ENCODE measurements around the gene ANGPTL7. TPM values are rescaled to one million over a fixed set of nuclear protein-coding genes. Genes with fewer than 3 reads are reported as not detected.

The ANGPTL7 gene
- total RNA-seq, 1 experiment from 2014 or later, result not detected

- no peak for TF ChIP-seq CTCF (conservative IDR thresholded peaks at IDR 0.05; ENCODE audit: low read depth, low read length)
- TF ChIP-seq EZH2 (IDR thresholded peaks at IDR 0.05; ENCODE audit: borderline replicate concordance, low read depth, low read length, poor library complexity, severe bottlenecking), result no peak
- no TSS peak for BruUV-seq (replicated peaks)
- no peak overlapping the region for H3K27ac ChIP-seq (ENCODE audit: low read depth, low read length, poor library complexity, severe bottlenecking)
- DNase-seq (ENCODE audit: low spot score), result no peak
- H3K36me3 ChIP-seq (ENCODE audit: insufficient read depth, low read length, poor library complexity, severe bottlenecking), result peaks cover 38% of the 10 kb centered on the region
- intact Hi-C loops (cut with micrococcal nuclease; ENCODE audit: unreplicated experiment), result no loop called here
- no peaks in the 10 kb centered on the region for H3K9me3 ChIP-seq (ENCODE audit: low read depth, low read length, poor library complexity, severe bottlenecking)
- CTCF ChIA-PET, result interaction anchor here (0.6 to 0.7 kb wide), 3 partner anchors 24 to 121 kb away, joined by 3 read pairs; no protein-coding TSS in a partner anchor
- POLR2A ChIA-PET (ENCODE audit: low non-redundant PET), result interaction anchor here (0.6 to 0.7 kb wide), 3 partner anchors 10 to 1446 kb away, joined by 3 to 5 read pairs (median 4); no protein-coding TSS in a partner anchor
- H3K4me1 ChIP-seq (ENCODE audit: insufficient read depth, low read length, poor library complexity, severe bottlenecking), result no peaks in the 10 kb centered on the region
- no peak overlapping the region for H3K4me3 ChIP-seq (ENCODE audit: low read depth, low read length, poor library complexity, severe bottlenecking)
- H3K27me3 ChIP-seq (replicated peaks; ENCODE audit: insufficient read depth, low read depth, low read length, poor library complexity), result no peaks in the 10 kb centered on the region
Observed at GRCh38 chr1:11196945-11197344, 7.8 kb downstream of the ANGPTL7 start.

GRCh38 chr1:11197359-11197758 lies 8.2 kb downstream of the ANGPTL7 start:
- Histone ChIP-seq H3K9me3 (ENCODE audit: low read depth, low read length, poor library complexity, severe bottlenecking) (no peaks in the 10 kb centered on the region), H3K36me3 (ENCODE audit: insufficient read depth, low read length, poor library complexity, severe bottlenecking) (peaks cover 35% of the 10 kb centered on the region), H3K27ac (ENCODE audit: low read depth, low read length, poor library complexity, severe bottlenecking) (no peak overlapping the region), H3K4me3 (ENCODE audit: low read depth, low read length, poor library complexity, severe bottlenecking) (no peak overlapping the region), H3K4me1 (ENCODE audit: insufficient read depth, low read length, poor library complexity, severe bottlenecking) (no peaks in the 10 kb centered on the region), H3K27me3 (replicated peaks; ENCODE audit: insufficient read depth, low read depth, low read length, poor library complexity) (no peaks in the 10 kb centered on the region)
- ChIA-PET CTCF (interaction anchor here (0.6 to 0.7 kb wide), 2 partner anchors 24 to 120 kb away, joined by 3 read pairs; no protein-coding TSS in a partner anchor), POLR2A (ENCODE audit: low non-redundant PET) (interaction anchor here (0.6 to 0.7 kb wide), 3 partner anchors 9 to 1445 kb away, joined by 3 to 5 read pairs (median 4); no protein-coding TSS in a partner anchor)
- BruUV-seq (replicated peaks), result no TSS peak
- TF ChIP-seq CTCF (conservative IDR thresholded peaks at IDR 0.05; ENCODE audit: low read depth, low read length) (no peak), EZH2 (IDR thresholded peaks at IDR 0.05; ENCODE audit: borderline replicate concordance, low read depth, low read length, poor library complexity, severe bottlenecking) (no peak)
- intact Hi-C loops (cut with micrococcal nuclease; ENCODE audit: unreplicated experiment), result no loop called here
- no peak for DNase-seq (ENCODE audit: low spot score)

GRCh38 chr1:11198257-11198656 lies 9.1 kb downstream of the ANGPTL7 start:
- Histone ChIP-seq H3K4me1 (ENCODE audit: insufficient read depth, low read length, poor library complexity, severe bottlenecking) (no peaks in the 10 kb centered on the region), H3K4me3 (ENCODE audit: low read depth, low read length, poor library complexity, severe bottlenecking) (no peak overlapping the region), H3K27ac (ENCODE audit: low read depth, low read length, poor library complexity, severe bottlenecking) (no peak overlapping the region), H3K27me3 (replicated peaks; ENCODE audit: insufficient read depth, low read depth, low read length, poor library complexity) (no peaks in the 10 kb centered on the region), H3K36me3 (ENCODE audit: insufficient read depth, low read length, poor library complexity, severe bottlenecking) (peaks cover 30% of the 10 kb centered on the region), H3K9me3 (ENCODE audit: low read depth, low read length, poor library complexity, severe bottlenecking) (no peaks in the 10 kb centered on the region)
- POLR2A ChIA-PET (ENCODE audit: low non-redundant PET), result no interaction called here
- intact Hi-C loops (cut with micrococcal nuclease; ENCODE audit: unreplicated experiment), result no loop called here
- TF ChIP-seq EZH2 (IDR thresholded peaks at IDR 0.05; ENCODE audit: borderline replicate concordance, low read depth, low read length, poor library complexity, severe bottlenecking) (no peak), CTCF (conservative IDR thresholded peaks at IDR 0.05; ENCODE audit: low read depth, low read length) (no peak)
- no peak for DNase-seq (ENCODE audit: low spot score)
- CTCF ChIA-PET, result no interaction called here
- no TSS peak for BruUV-seq (replicated peaks)

Data from A673 (cell line).